HG02938 (cell line): ENCODE measurements around the gene TMEM175.

Experiments used
- ATAC-seq: cut with Tn5 transposase; IDR thresholded peaks from one replicate; pipeline ENCODE4 v1.9.1; 2021; ENCODE audit warnings: mild to moderate bottlenecking, moderate library complexity; ENCODE audit not compliant: unreplicated experiment

TMEM175 gene

GRCh38 chr4:931960-932712 is at the start of gene TMEM175, which contains the start of gene GAK:
Gene TMEM175 (plus strand): TSS chr4:932460. CDS start chr4:947740, 15,280 bp downstream.
Gene GAK (minus strand): TSS chr4:932316. CDS start chr4:932187, 129 bp downstream.
- ATAC-seq: peak; percentile 78

GRCh38 chr4:882646-883045 is 49.6 kb upstream of the TMEM175 start:
- ATAC-seq: no peak

- ATAC-seq: no peak
Measured at GRCh38 chr4:883377-884095, 48.7 kb upstream of the TMEM175 start.

GRCh38 chr4:884259-884658 is 48.0 kb upstream of the TMEM175 start:
- no peak for ATAC-seq

GRCh38 chr4:884896-885295 is 47.4 kb upstream of the TMEM175 start:
- ATAC-seq: no peak

- ATAC-seq: no peak
Measured at GRCh38 chr4:885353-885752, 46.9 kb upstream of the TMEM175 start.

- no peak for ATAC-seq
Measured at GRCh38 chr4:886244-886643, 46.0 kb upstream of the TMEM175 start.

GRCh38 chr4:887034-887763 is 45.1 kb upstream of the TMEM175 start:
- no peak for ATAC-seq

- ATAC-seq: no peak
Measured at GRCh38 chr4:888029-888428, 44.2 kb upstream of the TMEM175 start.

- no peak for ATAC-seq
Measured at GRCh38 chr4:889516-889915, 42.7 kb upstream of the TMEM175 start.

GRCh38 chr4:890036-890695 is 42.1 kb upstream of the TMEM175 start:
- no peak for ATAC-seq

GRCh38 chr4:891747-892146 is 40.5 kb upstream of the TMEM175 start:
- no peak for ATAC-seq

- no peak for ATAC-seq
Measured at GRCh38 chr4:892780-893179, 39.5 kb upstream of the TMEM175 start.

GRCh38 chr4:893276-893994 is 38.8 kb upstream of the TMEM175 start:
- no peak for ATAC-seq

- no peak for ATAC-seq
Measured at GRCh38 chr4:893995-894705, 38.1 kb upstream of the TMEM175 start.

- no peak for ATAC-seq
Measured at GRCh38 chr4:895596-895995, 36.7 kb upstream of the TMEM175 start.

- ATAC-seq: no peak
Measured at GRCh38 chr4:896216-896615, 36.0 kb upstream of the TMEM175 start.

GRCh38 chr4:896630-897029 is 35.6 kb upstream of the TMEM175 start:
- ATAC-seq: no peak

- ATAC-seq: no peak
Measured at GRCh38 chr4:898123-898522, 34.1 kb upstream of the TMEM175 start.
